MM.1S (cell line): ENCODE measurements around the gene CAPN10.

Source experiments
- DNase-seq: peaks from one replicate; pipeline ENCODE4 v3.0.0-alpha.2; 2015
- H2AFZ ChIP-seq: fragments of 300-600 bp; sonication (generic); 2 replicates; pipeline ENCODE4 v1.6.0; 2016; ENCODE audit warnings: antibody characterized with exemption, low read length
- H3F3A ChIP-seq: fragments of 300-600 bp; sonication (generic); 2 replicates; pipeline ENCODE4 v1.6.1; 2016; ENCODE audit warnings: mild to moderate bottlenecking, antibody characterized with exemption, low read length, moderate library complexity, mixed read lengths; ENCODE audit not compliant: insufficient read depth
- H3K27ac ChIP-seq: fragments of 300-600 bp; sonication (generic); 2 replicates; pipeline ENCODE4 v1.5.1; 2016; ENCODE audit warnings: mild to moderate bottlenecking, low read length
- H3K27me3 ChIP-seq: fragments of 300-600 bp; sonication (generic); replicated peaks from 2 replicates; pipeline ENCODE4 v1.6.0; 2016; ENCODE audit warnings: low read length; ENCODE audit not compliant: insufficient read depth
- H3K36me3 ChIP-seq: fragments of 300-600 bp; sonication (generic); replicated peaks from 2 replicates; pipeline ENCODE4 v1.6.1; 2016; ENCODE audit warnings: mild to moderate bottlenecking, low read length, mixed read lengths; ENCODE audit not compliant: insufficient read depth
- H3K4me1 ChIP-seq: fragments of 300-600 bp; sonication (generic); 2 replicates; pipeline ENCODE4 v1.6.1; 2016; ENCODE audit warnings: low read length, mixed read lengths
- H3K4me2 ChIP-seq: fragments of 300-600 bp; sonication (generic); 2 replicates; pipeline ENCODE4 v1.6.0; 2016; ENCODE audit warnings: low read depth, low read length
- H3K4me3 ChIP-seq: fragments of 300-600 bp; sonication (generic); 2 replicates; pipeline ENCODE4 v1.5.1; 2016; ENCODE audit warnings: low read length, mixed read lengths
- H3K79me2 ChIP-seq: fragments of 300-600 bp; sonication (generic); 2 replicates; pipeline ENCODE4 v1.6.1; 2016; ENCODE audit warnings: mixed run types, low read length, mixed read lengths
- H3K9ac ChIP-seq: fragments of 300-600 bp; sonication (generic); 2 replicates; pipeline ENCODE4 v1.6.1; 2016; ENCODE audit warnings: low read length, mixed read lengths
- H3K9me2 ChIP-seq: fragments of 300-600 bp; sonication (generic); replicated peaks from 2 replicates; pipeline ENCODE4 v1.6.1; 2016; ENCODE audit warnings: mild to moderate bottlenecking, low read length, mixed read lengths; ENCODE audit not compliant: insufficient read depth
- H3K9me3 ChIP-seq: fragments of 300-600 bp; sonication (generic); replicated peaks from 2 replicates; pipeline ENCODE4 v1.6.1; 2016; ENCODE audit warnings: mild to moderate bottlenecking, low read length, mixed read lengths; ENCODE audit not compliant: insufficient read depth
- H4K20me1 ChIP-seq: fragments of 300-600 bp; sonication (generic); 2 replicates; pipeline ENCODE4 v1.6.1; 2016; ENCODE audit warnings: mild to moderate bottlenecking, low read length, moderate library complexity, mixed read lengths; ENCODE audit not compliant: insufficient read depth
- CTCF ChIP-seq: fragments of 300-600 bp; sonication (generic); IDR thresholded peaks from 2 replicates; pipeline ENCODE4 v1.5.1; 2016; ENCODE audit warnings: antibody characterized with exemption, low read length, mixed read lengths
- EZH2 ChIP-seq: fragments of 300-600 bp; sonication (generic); optimal IDR thresholded peaks from 2 replicates; pipeline ENCODE3; 2017; ENCODE audit warnings: low read depth, mild to moderate bottlenecking, antibody characterized with exemption, low read length, mixed read lengths
- EZH2phosphoT487 ChIP-seq: fragments of 300-600 bp; sonication (generic); IDR thresholded peaks from 2 replicates; pipeline ENCODE4 v1.6.1; 2018; ENCODE audit warnings: antibody characterized with exemption, low read length

CAPN10 gene

DNA sequence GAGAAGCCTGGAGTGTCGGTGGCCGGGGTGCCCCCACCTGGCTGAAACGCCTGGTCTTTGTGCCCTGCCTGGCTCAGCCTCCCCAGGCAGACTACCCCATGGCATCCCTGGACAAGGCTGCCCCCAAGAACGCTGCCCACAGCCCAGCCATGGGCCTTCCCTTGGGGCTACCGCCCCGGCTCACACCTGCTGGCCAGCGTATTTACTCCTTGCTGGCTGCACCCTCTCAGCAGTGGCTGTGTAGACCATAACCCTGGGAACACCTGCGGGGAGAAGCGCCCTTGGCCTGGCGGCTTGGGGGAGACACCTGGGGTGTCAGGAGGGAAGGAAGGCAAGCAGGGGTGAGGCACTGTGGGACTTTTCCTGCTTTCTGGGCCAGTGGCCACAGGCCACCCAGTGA is 17.3 kb downstream of the CAPN10 start:
- Histone ChIP-seq H3K9me3 (no peaks in the 10 kb centered on the region), H3K4me3 (no peak overlapping the region), H2AFZ (no peak overlapping the region), H3K27ac (no peak overlapping the region), H3K79me2 (no peaks in the 10 kb centered on the region), H3K9me2 (no peaks in the 10 kb centered on the region), H3F3A (no peaks in the 10 kb centered on the region), H3K4me1 (no peaks in the 10 kb centered on the region), H3K27me3 (no peaks in the 10 kb centered on the region), H3K36me3 (no peaks in the 10 kb centered on the region), H3K9ac (no peak overlapping the region), H3K4me2 (no peak overlapping the region), H4K20me1 (no peaks in the 10 kb centered on the region)
- no peak for DNase-seq
- TF ChIP-seq EZH2 (no peak), CTCF (no peak), EZH2phosphoT487 (no peak)

DNA sequence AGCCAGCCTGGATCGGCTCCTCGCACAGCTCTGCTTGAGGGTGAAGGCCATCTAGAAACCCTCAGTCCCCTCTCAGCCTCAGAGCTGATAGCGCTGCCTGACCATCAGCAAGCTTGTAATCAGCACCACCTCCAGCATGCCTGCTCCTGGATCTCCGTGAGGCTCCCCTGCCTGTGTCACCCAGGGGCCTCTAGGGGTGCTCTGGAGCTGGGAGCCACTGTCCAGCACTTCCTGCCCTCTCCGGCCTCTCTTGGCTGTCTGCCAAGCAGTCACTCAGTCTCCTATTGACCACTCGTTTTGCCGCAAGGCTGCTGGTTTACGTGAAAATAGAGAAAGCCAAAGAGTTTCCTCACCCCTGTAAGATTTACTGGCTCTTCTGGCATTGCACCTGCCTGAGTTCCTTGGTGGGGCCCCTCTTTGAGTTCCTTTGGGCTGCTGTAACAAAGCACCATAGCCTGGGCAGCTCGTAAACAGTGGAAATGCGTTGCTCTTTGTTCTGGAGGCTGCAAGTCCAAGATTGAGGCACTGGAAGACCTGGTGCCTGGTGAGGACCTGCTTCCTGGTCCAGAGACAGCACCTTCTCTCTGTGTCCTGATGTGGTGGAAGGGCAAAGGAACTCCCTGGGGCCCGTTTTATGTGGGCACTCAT is 17.9 kb downstream of the CAPN10 start:
- Histone ChIP-seq H3K4me2 (no peak overlapping the region), H3K9ac (no peak overlapping the region), H3K9me2 (no peaks in the 10 kb centered on the region), H3F3A (no peaks in the 10 kb centered on the region), H4K20me1 (no peaks in the 10 kb centered on the region), H3K9me3 (no peaks in the 10 kb centered on the region), H2AFZ (no peak overlapping the region), H3K36me3 (no peaks in the 10 kb centered on the region), H3K79me2 (no peaks in the 10 kb centered on the region), H3K27ac (no peak overlapping the region), H3K4me3 (no peak overlapping the region), H3K27me3 (no peaks in the 10 kb centered on the region), H3K4me1 (no peaks in the 10 kb centered on the region)
- DNase-seq, result no peak
- no peak for TF ChIP-seq EZH2phosphoT487
- TF ChIP-seq EZH2, result no peak
- TF ChIP-seq CTCF, result peak; percentile 32

- Histone ChIP-seq H3K9ac (no peak overlapping the region), H3K79me2 (no peaks in the 10 kb centered on the region)
These were observed 18.6 kb downstream of the CAPN10 start for GRCh38 chr2:240604939-240605716.

More at GRCh38 chr2:240604939-240605716, 18.6 kb downstream of the CAPN10 start:
- Histone ChIP-seq H3K4me1 (no peaks in the 10 kb centered on the region), H4K20me1 (no peaks in the 10 kb centered on the region), H3K36me3 (no peaks in the 10 kb centered on the region), H3K9me3 (no peaks in the 10 kb centered on the region), H3K27ac (no peak overlapping the region), H3K27me3 (no peaks in the 10 kb centered on the region), H3K9me2 (no peaks in the 10 kb centered on the region), H3F3A (no peaks in the 10 kb centered on the region), H2AFZ (no peak overlapping the region), H3K4me2 (no peak overlapping the region), H3K4me3 (no peak overlapping the region)
- no peak for DNase-seq
- TF ChIP-seq CTCF (no peak), EZH2phosphoT487 (no peak), EZH2 (no peak)
